Skeletal muscle tissue (tissue), 4 donors: ENCODE results near the gene PUM2. TPM values are rescaled to one million over a fixed set of nuclear protein-coding genes. Genes with fewer than 3 reads are reported as not detected.
A peak's percentile ranks its signal among the peaks of the same experiment; 100 is the strongest.

ENCODE experiments used
- H3K27ac ChIP-seq: one replicate; pipeline ENCODE4 v1.7.0; 2013; ENCODE audit warnings: mild to moderate bottlenecking, low read depth, low read length, inconsistent platforms
- H3K27me3 ChIP-seq, 3 donors: one replicate each; pipeline ENCODE4 v1.7.0; 2013; ENCODE audit warnings: low read length in 3 of 3; ENCODE audit not compliant: control insufficient read depth in 3 of 3, insufficient read depth in 3 of 3
- H3K36me3 ChIP-seq, 3 donors: one replicate each; pipeline ENCODE4 v1.7.0; 2013; ENCODE audit warnings: low read length in 3 of 3; ENCODE audit not compliant: control insufficient read depth in 3 of 3, insufficient read depth in 3 of 3
- H3K4me1 ChIP-seq, 3 donors: one replicate each; pipeline ENCODE4 v1.7.0; 2013; ENCODE audit warnings: low read length in 3 of 3, mild to moderate bottlenecking in 3 of 3; ENCODE audit not compliant: control insufficient read depth in 3 of 3, insufficient read depth in 3 of 3
- H3K4me3 ChIP-seq, 3 donors: one replicate each; pipeline ENCODE4 v1.7.0; 2013; ENCODE audit warnings: low read length in 3 of 3
- H3K9ac ChIP-seq, 3 donors: one replicate each; pipeline ENCODE4 v1.7.0; 2013; ENCODE audit warnings: low read length in 3 of 3, mild to moderate bottlenecking in 3 of 3, moderate library complexity in 2 of 3, low read depth in 1 of 3
- H3K9me3 ChIP-seq, 3 donors: one replicate each; pipeline ENCODE4 v1.7.0; 2013; ENCODE audit warnings: low read length in 3 of 3; ENCODE audit not compliant: control insufficient read depth in 3 of 3
- total RNA-seq: library from RNA; depleted of rRNA; stranded (reverse); fragments of >200 nt; gene quantifications from one replicate; pipeline ENCODE4 v1.2.3, GENCODE V29; 2014
- donor health status: Osteomylitis.

Gene PUM2
- total RNA-seq, 1 donor from 2014 or later = 80.4 TPM

GRCh38 chr2:20346565-20347381, 3.9 kb downstream of the PUM2 start:
- Histone ChIP-seq H3K27me3 (no peaks in the 10 kb centered on the region), H3K9ac (no peak overlapping the region), H3K4me1 (peaks cover 9 to 37% (median 32%) of the 10 kb centered on the region in 3 donors)

DNA sequence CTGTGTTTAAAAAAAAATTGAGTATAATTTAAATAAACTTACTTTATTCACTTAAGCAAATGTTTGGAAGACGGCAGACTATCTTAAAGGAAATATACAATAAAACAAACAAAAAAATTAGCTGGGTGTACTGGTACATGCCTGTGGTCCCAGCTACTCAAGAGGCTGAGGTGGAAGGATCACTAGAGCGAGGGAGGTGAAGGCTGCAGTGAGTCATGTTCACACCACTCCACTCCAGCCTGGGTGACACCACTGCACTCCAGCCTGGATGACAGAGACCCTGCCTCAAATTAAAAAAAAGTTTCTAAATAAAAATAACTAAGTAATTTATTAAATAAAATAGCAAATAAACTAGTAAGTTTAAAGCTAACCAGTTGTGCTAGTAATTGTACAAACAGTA, 7.5 kb downstream of the PUM2 start:
- Histone ChIP-seq H3K4me1 (peaks cover 3 to 19% (median 16%) of the 10 kb centered on the region in 3 donors), H3K27me3 (no peaks in the 10 kb centered on the region), H3K9me3 (no peaks in the 10 kb centered on the region), H3K4me3 (no peak overlapping the region), H3K36me3 (no peaks in the 10 kb centered on the region), H3K9ac (no peak overlapping the region), H3K27ac (no peak overlapping the region)

More at GRCh38 chr2:20346565-20347381, 3.9 kb downstream of the PUM2 start:
- Histone ChIP-seq H3K9me3 (no peaks in the 10 kb centered on the region), H3K36me3 (no peaks in the 10 kb centered on the region), H3K27ac (no peak overlapping the region), H3K4me3 (no peak overlapping the region)

DNA sequence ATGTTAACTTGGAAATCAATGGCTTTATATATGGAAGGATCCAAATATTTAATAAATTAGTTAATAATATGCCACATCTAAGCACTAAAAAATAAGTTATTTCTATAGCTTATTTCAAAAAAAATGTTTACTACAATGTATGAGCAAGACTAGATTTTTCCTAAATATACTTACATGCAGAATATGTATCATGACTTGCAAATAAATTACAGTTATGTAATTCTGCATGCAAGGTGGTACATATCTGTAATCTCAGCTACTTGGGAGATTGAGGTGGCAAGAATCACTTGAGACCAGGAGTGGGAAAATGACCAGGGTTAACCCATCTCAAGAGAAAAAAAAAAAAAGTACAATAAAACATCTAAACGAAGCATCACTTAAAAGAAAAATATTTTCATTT, 11.6 kb downstream of the PUM2 start:
- Histone ChIP-seq H3K27me3 (no peaks in the 10 kb centered on the region), H3K4me1 (peaks cover 2 to 21% (median 10%) of the 10 kb centered on the region in 3 donors), H3K9me3 (no peaks in the 10 kb centered on the region), H3K27ac (no peak overlapping the region), H3K36me3 (no peaks in the 10 kb centered on the region), H3K9ac (no peak overlapping the region), H3K4me3 (no peak overlapping the region)

GRCh38 chr2:20334605-20335203, 15.9 kb downstream of the PUM2 start:
- Histone ChIP-seq H3K36me3 (no peaks in the 10 kb centered on the region), H3K4me3 (no peak overlapping the region), H3K27ac (no peak overlapping the region), H3K9ac (no peak overlapping the region), H3K4me1 (peaks cover 2 to 21% (median 10%) of the 10 kb centered on the region in 3 donors), H3K27me3 (no peaks in the 10 kb centered on the region), H3K9me3 (peaks cover 0 to 3% (median 0%) of the 10 kb centered on the region in 3 donors)

GRCh38 chr2:20333738-20334137, 16.9 kb downstream of the PUM2 start:
- H3K36me3 ChIP-seq = no peaks in the 10 kb centered on the region
- H3K4me3 ChIP-seq = no peak overlapping the region
- H3K9ac ChIP-seq = no peak overlapping the region
- H3K9me3 ChIP-seq = peaks cover 0 to 3% (median 0%) of the 10 kb centered on the region in 3 donors
- no peaks in the 10 kb centered on the region for H3K27me3 ChIP-seq
- H3K27ac ChIP-seq = no peak overlapping the region
- peaks cover 2 to 21% (median 10%) of the 10 kb centered on the region in 3 donors for H3K4me1 ChIP-seq

DNA sequence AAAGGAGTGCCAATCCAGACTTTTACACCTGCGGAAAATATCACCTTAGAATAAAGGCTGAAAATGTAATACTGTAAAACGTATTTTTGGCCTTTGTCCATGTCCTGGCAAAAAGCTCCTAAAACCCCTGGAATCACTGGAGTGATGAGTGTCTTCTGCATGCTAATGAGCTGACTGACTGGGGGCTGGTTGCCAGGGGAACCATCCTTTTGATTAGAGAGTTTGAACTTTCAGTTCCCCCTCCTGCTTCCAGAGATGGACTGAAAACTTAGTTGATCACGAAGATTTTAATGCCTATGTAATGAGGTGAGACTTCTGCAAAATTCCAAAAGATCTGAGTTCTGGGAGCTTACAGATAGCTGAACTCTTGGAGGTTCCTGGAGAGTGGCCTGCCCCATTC, 20.5 kb downstream of the PUM2 start:
- no peak overlapping the region for H3K4me3 ChIP-seq
- H3K36me3 ChIP-seq = no peaks in the 10 kb centered on the region
- no peak overlapping the region for H3K27ac ChIP-seq
- H3K9ac ChIP-seq = no peak overlapping the region
- H3K9me3 ChIP-seq = peaks cover 0 to 3% (median 0%) of the 10 kb centered on the region in 3 donors
- no peaks in the 10 kb centered on the region for H3K27me3 ChIP-seq
- H3K4me1 ChIP-seq = peaks cover 0 to 5% (median 5%) of the 10 kb centered on the region in 3 donors

DNA sequence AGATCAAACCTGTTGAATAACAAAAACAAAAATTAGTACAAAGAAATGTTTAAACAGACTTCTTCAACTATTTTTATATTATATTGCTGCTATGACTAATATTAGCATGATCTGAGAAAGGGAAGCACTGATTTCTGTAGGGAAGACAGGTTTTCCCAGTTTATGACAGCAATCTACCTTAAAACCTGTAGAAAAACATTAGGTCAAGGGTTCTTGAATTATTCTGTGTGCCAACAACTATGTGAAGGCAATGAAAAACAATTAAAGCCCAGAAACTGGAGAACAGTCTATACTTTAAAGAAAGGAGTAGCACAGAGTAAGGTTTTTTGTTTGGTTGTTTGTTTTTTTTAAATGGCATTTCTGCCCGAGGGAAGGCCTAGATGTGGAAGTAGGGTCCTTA, 23.3 kb downstream of the PUM2 start:
- Histone ChIP-seq H3K4me3 (no peak overlapping the region), H3K4me1 (peaks cover 0 to 5% (median 5%) of the 10 kb centered on the region in 3 donors), H3K27ac (no peak overlapping the region), H3K9ac (peak overlapping the region in 1 of 3 donors; percentile 25), H3K36me3 (peaks cover 2 to 12% (median 3%) of the 10 kb centered on the region in 3 donors), H3K9me3 (peaks cover 0 to 3% (median 0%) of the 10 kb centered on the region in 3 donors), H3K27me3 (no peaks in the 10 kb centered on the region)

DNA sequence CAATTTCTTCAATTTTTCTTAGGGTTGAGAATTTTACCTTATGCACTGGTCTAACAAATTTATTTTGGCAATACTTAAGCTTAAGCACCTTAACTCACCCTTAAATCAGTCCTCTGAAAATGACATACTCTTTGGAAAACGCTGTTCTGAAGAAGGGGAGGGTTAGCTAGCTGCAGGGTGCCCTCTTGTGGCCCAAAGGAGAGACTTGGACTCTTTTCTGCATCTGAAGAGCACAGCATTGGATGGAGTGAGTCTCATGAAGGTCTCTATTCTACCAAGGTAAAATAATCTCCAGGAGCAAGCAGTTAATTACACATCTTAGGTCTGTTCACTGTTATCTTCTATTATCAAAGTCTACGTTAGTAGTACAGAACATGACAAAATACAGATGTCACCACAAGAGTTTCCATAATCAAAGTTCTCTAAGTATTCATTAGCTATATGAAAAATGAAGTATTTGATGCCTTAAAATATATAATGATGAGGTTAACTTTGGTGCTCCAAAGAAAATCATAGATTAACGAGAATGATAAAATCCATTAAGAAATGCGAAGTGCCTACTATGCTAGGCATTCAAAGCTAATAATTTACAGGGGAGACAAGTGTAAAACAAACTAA, 24.4 kb downstream of the PUM2 start:
- Histone ChIP-seq H3K36me3 (peaks cover 2 to 12% (median 3%) of the 10 kb centered on the region in 3 donors), H3K9ac (no peak overlapping the region), H3K27ac (no peak overlapping the region), H3K4me3 (no peak overlapping the region), H3K27me3 (no peaks in the 10 kb centered on the region), H3K9me3 (peaks cover 0 to 3% (median 0%) of the 10 kb centered on the region in 3 donors), H3K4me1 (peaks cover 0 to 5% (median 5%) of the 10 kb centered on the region in 3 donors)

- Histone ChIP-seq H3K4me1 (peaks cover 0 to 5% (median 2%) of the 10 kb centered on the region in 3 donors), H3K27me3 (no peaks in the 10 kb centered on the region), H3K9ac (no peak overlapping the region), H3K27ac (no peak overlapping the region), H3K36me3 (peaks cover 4 to 18% (median 14%) of the 10 kb centered on the region in 3 donors), H3K9me3 (no peaks in the 10 kb centered on the region), H3K4me3 (no peak overlapping the region)
Measured at GRCh38 chr2:20322527-20323300, 27.9 kb downstream of the PUM2 start.
